IMR-90 (cell line): ENCODE measurements around the gene CD72. TPM values are rescaled to one million over a fixed set of nuclear protein-coding genes. Genes with fewer than 3 reads are reported as not detected.

Source experiments
- ATAC-seq: fragments of 200-7000 bp; cut with Tn5 transposase; 2 replicates; pipeline ENCODE4 v1.9.1; 2020; ENCODE audit warnings: low read depth, mild to moderate bottlenecking, moderate library complexity
- BruUV-seq: library from RNA; stranded (reverse); fragments of 400-500 nt; replicated peaks from 2 replicates; lab custom pipeline; 2021; lab: Mats Ljungman, UMichigan
- CTCF ChIA-PET: fragments of 300-600 bp; formaldehyde crosslinking; extraction: SDS; loops from one replicate; lab custom pipeline; 2021; ENCODE audit warnings: antibody characterized with exemption; lab: Yijun Ruan, JAX
- POLR2A ChIA-PET: fragments of 300-600 bp; sonication (Branson Sonifier 250); formaldehyde crosslinking; loops from one replicate; lab custom pipeline; 2022; ENCODE audit warnings: antibody characterized with exemption; ENCODE audit not compliant: unreplicated experiment; lab: Charles Lee
- DNase-seq: peaks from one replicate; pipeline ENCODE4 v3.0.0; 2013
- H2AFZ ChIP-seq: replicated peaks from 2 replicates; pipeline ENCODE3; 2013; ENCODE audit warnings: low read length, mild to moderate bottlenecking; ENCODE audit not compliant: poor library complexity
- H2AK5ac ChIP-seq: 2 replicates; pipeline ENCODE4 v1.6.1; 2013; ENCODE audit warnings: low read depth, low read length, inconsistent platforms
- H2AK9ac ChIP-seq: replicated peaks from 2 replicates; pipeline ENCODE3; 2013; ENCODE audit warnings: mild to moderate bottlenecking, low read depth, low read length, moderate library complexity; ENCODE audit not compliant: poor library complexity
- H2BK120ac ChIP-seq: 2 replicates; pipeline ENCODE4 v1.6.1; 2013; ENCODE audit warnings: low read depth, low read length, inconsistent platforms
- H2BK15ac ChIP-seq: 3 replicates; pipeline ENCODE4 v1.6.1; 2013; ENCODE audit warnings: low read depth, low read length, inconsistent platforms
- H2BK20ac ChIP-seq: 2 replicates; pipeline ENCODE4 v1.6.1; 2013; ENCODE audit warnings: low read depth, mild to moderate bottlenecking, inconsistent platforms, low read length, moderate library complexity
- H2BK5ac ChIP-seq: 2 replicates; pipeline ENCODE4 v1.6.1; 2013; ENCODE audit warnings: mild to moderate bottlenecking, low read depth, low read length, inconsistent platforms; ENCODE audit not compliant: poor library complexity, severe bottlenecking
- H3K14ac ChIP-seq: replicated peaks from 2 replicates; pipeline ENCODE4 v1.6.1; 2013; ENCODE audit warnings: low read depth, low read length, inconsistent platforms
- H3K18ac ChIP-seq: 2 replicates; pipeline ENCODE4 v1.6.1; 2013; ENCODE audit warnings: low read depth, low read length, control low read depth
- H3K23ac ChIP-seq: 2 replicates; pipeline ENCODE4 v1.6.1; 2013; ENCODE audit warnings: low read depth, low read length, inconsistent platforms
- H3K27ac ChIP-seq: 2 replicates; pipeline ENCODE4 v1.5.1; 2013; ENCODE audit warnings: mild to moderate bottlenecking, control low read depth, low read length; ENCODE audit not compliant: insufficient read depth
- H3K27me3 ChIP-seq: 2 replicates; pipeline ENCODE4 v1.6.1; 2013; ENCODE audit warnings: low read length; ENCODE audit not compliant: control insufficient read depth, insufficient read depth
- H3K36me3 ChIP-seq: 2 replicates; pipeline ENCODE4 v1.6.1; 2013; ENCODE audit warnings: low read length, mixed read lengths; ENCODE audit not compliant: control insufficient read depth, insufficient read depth
- H3K4ac ChIP-seq: 2 replicates; pipeline ENCODE4 v1.6.1; 2013; ENCODE audit warnings: low read depth, low read length, inconsistent platforms
- H3K4me1 ChIP-seq: 2 replicates; pipeline ENCODE4 v1.6.1; 2013; ENCODE audit warnings: low read length, mixed read lengths; ENCODE audit not compliant: control insufficient read depth, insufficient read depth
- H3K4me2 ChIP-seq: 2 replicates; pipeline ENCODE4 v1.6.1; 2013; ENCODE audit warnings: low read depth, mild to moderate bottlenecking, control low read depth, low read length, moderate library complexity
- H3K4me3 ChIP-seq: 2 replicates; pipeline ENCODE4 v1.5.1; 2013; ENCODE audit warnings: low read depth, mild to moderate bottlenecking, control low read depth, low read length, moderate library complexity; ENCODE audit not compliant: insufficient read depth
- H3K56ac ChIP-seq: 2 replicates; pipeline ENCODE4 v1.6.1; 2013; ENCODE audit warnings: low read length, inconsistent platforms; ENCODE audit not compliant: insufficient read depth; ENCODE audit errors: extremely low read depth
- H3K79me1 ChIP-seq, 2 experiments: 2 replicates each; pipeline ENCODE4 v1.6.1; 2013; ENCODE audit warnings: low read length in 2 of 2, inconsistent platforms in 1 of 2, low read depth in 1 of 2
- H3K9ac ChIP-seq: 2 replicates; pipeline ENCODE4 v1.6.1; 2013; ENCODE audit warnings: low read depth, low read length, control low read depth
- H3K9me1 ChIP-seq: 2 replicates; pipeline ENCODE4 v1.6.1; 2013; ENCODE audit warnings: low read length, inconsistent platforms; ENCODE audit not compliant: insufficient read depth
- H3K9me3 ChIP-seq: 2 replicates; pipeline ENCODE4 v1.6.1; 2013; ENCODE audit warnings: low read length; ENCODE audit not compliant: control insufficient read depth, insufficient read depth
- H4K20me1 ChIP-seq: 2 replicates; pipeline ENCODE4 v1.6.1; 2013; ENCODE audit warnings: low read length, inconsistent platforms; ENCODE audit not compliant: insufficient read depth
- H4K5ac ChIP-seq: 2 replicates; pipeline ENCODE4 v1.6.1; 2013; ENCODE audit warnings: mild to moderate bottlenecking, low read depth, low read length, control low read depth
- H4K8ac ChIP-seq, 2 experiments: 2 replicates each; pipeline ENCODE4 v1.6.1; 2013; ENCODE audit warnings: low read depth in 2 of 2, low read length in 2 of 2, control low read depth in 1 of 2, inconsistent platforms in 1 of 2
- H4K91ac ChIP-seq: 2 replicates; pipeline ENCODE4 v1.6.1; 2013; ENCODE audit warnings: low read depth, low read length, inconsistent platforms; ENCODE audit not compliant: insufficient read depth
- BHLHE40 ChIP-seq: fragments of 150-350 bp; IDR thresholded peaks from 2 replicates; pipeline ENCODE4 v1.6.1; 2016; ENCODE audit warnings: mild to moderate bottlenecking, low read depth, low read length
- CEBPB ChIP-seq: IDR thresholded peaks from 2 replicates; pipeline ENCODE4 v1.6.1; 2012; ENCODE audit warnings: low read depth, low read length, improper control_type of control experiment
- FOS ChIP-seq: fragments of 150-350 bp; IDR thresholded peaks from 2 replicates; pipeline ENCODE4 v1.6.1; 2016; ENCODE audit warnings: low read depth, low read length
- MAFK ChIP-seq: IDR thresholded peaks from 2 replicates; pipeline ENCODE4 v1.6.1; 2012; ENCODE audit warnings: low read depth, low read length, improper control_type of control experiment
- MAZ ChIP-seq: IDR thresholded peaks from 2 replicates; pipeline ENCODE4 v1.6.1; 2012; ENCODE audit warnings: low read depth, mild to moderate bottlenecking, low read length, improper control_type of control experiment, moderate library complexity, borderline replicate concordance
- POLR2A ChIP-seq: IDR thresholded peaks from 2 replicates; pipeline ENCODE4 v1.6.1; 2012; ENCODE audit warnings: mild to moderate bottlenecking, low read depth, low read length
- RCOR1 ChIP-seq: IDR thresholded peaks from 2 replicates; pipeline ENCODE4 v1.6.1; 2012; ENCODE audit warnings: mild to moderate bottlenecking, low read length, improper control_type of control experiment; ENCODE audit not compliant: insufficient replicate concordance
- RFX5 ChIP-seq: IDR thresholded peaks from 2 replicates; pipeline ENCODE4 v1.8.0; 2012; ENCODE audit warnings: low read depth, mild to moderate bottlenecking, low read length, moderate library complexity
- WGBS, 2 experiments: methylation state at CpG; one replicate each; pipeline versions ENCODE4 v1.1.5 to v1.1.7; 2013; ENCODE audit warnings: missing lambda C conversion rate in 2 of 2; ENCODE audit not compliant: insufficient read length in 1 of 2; ENCODE audit errors: extremely low coverage in 2 of 2; 5-methylcytosine and 5-hydroxymethylcytosine counted together
- dilution Hi-C: fragments of 300-500 bp; cut with HindIII; formaldehyde crosslinking; loops from one replicate; pipeline ENCODE4 v1.14.3; 2018; ENCODE audit warnings: low sequenced_read_pairs; ENCODE audit not compliant: unreplicated experiment
- in situ Hi-C: fragments of 300-500 bp; cut with MboI; formaldehyde crosslinking; loops from 3 replicates; pipeline ENCODE4 v1.14.3; 2019; ENCODE audit warnings: low sequenced_read_pairs, inconsistent platforms, mixed read lengths
- intact Hi-C: fragments of 100-400 bp; cut with micrococcal nuclease; formaldehyde crosslinking; loops from 2 replicates; pipeline ENCODE4 v1.10.0; 2022
- polyA plus RNA-seq, 3 experiments: library from polyadenylated mRNA; depleted of rRNA; stranded (reverse); fragments of >200 nt; gene quantifications; 2 replicates each; pipeline ENCODE4 v1.2.3, GENCODE V29; 2012; ENCODE audit warnings: low replicate concordance in 1 of 3
- total RNA-seq: library from RNA; depleted of rRNA; stranded (reverse); fragments of >200 nt; gene quantifications from 2 replicates; pipeline ENCODE4 v1.2.3, GENCODE V29; 2012

CD72 gene
- total and polyA plus RNA-seq, 2 of the 4 experiments (the other 2 are of a cell fraction) = 0.36 to 0.58 TPM

GRCh38 chr9:35609001-35609819 lies 9.0 kb downstream of the CD72 start (continued):
- TF ChIP-seq RFX5 (no peak), POLR2A (no peak)

GRCh38 chr9:35608221-35608620 lies 10.0 kb downstream of the CD72 start:
- Histone ChIP-seq H3K56ac (no peak overlapping the region), H2AK5ac (no peak overlapping the region), H2AFZ (no peak overlapping the region), H3K9me1 (peaks cover 6% of the 10 kb centered on the region; the same call in 1 of the 2 replicates), H3K9me3 (no peaks in the 10 kb centered on the region), H3K18ac (no peak overlapping the region), H2AK9ac (no peak overlapping the region), H4K5ac (no peak overlapping the region), H3K14ac (no peak overlapping the region), H3K4me1 (peaks cover 2% of the 10 kb centered on the region), H4K20me1 (peaks cover 8% of the 10 kb centered on the region; the same call in 1 of the 2 replicates), H4K8ac (no peak overlapping the region), H3K4me2 (no peak overlapping the region), H3K27ac (no peak overlapping the region), H2BK20ac (no peak overlapping the region), H2BK15ac (no peak overlapping the region), H4K91ac (no peak overlapping the region), H3K4ac (no peak overlapping the region), H3K79me1 (peaks cover 9 to 28% of the 10 kb centered on the region in 2 experiments; a peak in 3 of 4 replicates), H2BK5ac (no peak overlapping the region), H3K4me3 (no peak overlapping the region), H2BK120ac (no peak overlapping the region), H3K36me3 (peaks cover 27% of the 10 kb centered on the region), H3K23ac (no peak overlapping the region), H3K27me3 (peaks cover 1% of the 10 kb centered on the region; the same call in 1 of the 2 replicates), H3K9ac (no peak overlapping the region)
- dilution Hi-C loops = no loop called here
- ATAC-seq (no peak), DNase-seq (no peak)
- ChIA-PET POLR2A (interaction anchor here (0.6 kb wide), 1 partner anchor 496 kb away, joined by 4 read pairs; no protein-coding TSS in a partner anchor), CTCF (no interaction called here)
- in situ Hi-C loops = no loop called here
- TF ChIP-seq BHLHE40 (no peak), RCOR1 (no peak), POLR2A (no peak), MAZ (no peak), FOS (no peak), CEBPB (no peak), MAFK (no peak)
- WGBS, 2 experiments = 100% methylated on average over 1 of the region's 7 CpGs; no CpG with 5 or more reads in 1 of the 2 experiments
- intact Hi-C loops = loop anchor here (10.0 kb wide), 1 partner anchor 77 kb away; the partner anchor contains the start of gene TPM2
- BruUV-seq = no TSS peak
